GM13976 (cell line): ENCODE results near the gene CYP4F3.
"Not testable (repeated sequence)": the region's sequence is repeated elsewhere in the genome, so short reads cannot be mapped to it uniquely, and the experiment has no call there.

Experiments
- DNase-seq: peaks from one replicate; pipeline ENCODE4 v3.0.0; 2012; ENCODE audit warnings: low spot score
- CTCF ChIP-seq: IDR thresholded peaks from 2 replicates; pipeline ENCODE4 v1.5.1; 2012; ENCODE audit warnings: borderline replicate concordance, mild to moderate bottlenecking; ENCODE audit not compliant: insufficient read depth; ENCODE audit errors: extremely low read depth, missing control alignments, control extremely low read depth
- in situ Hi-C: fragments of 300-500 bp; cut with MboI; formaldehyde crosslinking; loops from one replicate; pipeline ENCODE4 v1.12.0; 2022; ENCODE audit warnings: low sequenced_read_pairs, mixed read lengths, inconsistent platforms; ENCODE audit not compliant: unreplicated experiment

Gene CYP4F3

GRCh38 chr19:15641901-15642491 lies 1.3 kb downstream of the CYP4F3 start:
- no peak for TF ChIP-seq CTCF
- in situ Hi-C loops = loop anchor here (25.0 kb wide), 3 partner anchors 395 to 745 kb away; partner anchors contain the start of genes AP1M1 and FAM32A
- no peak for DNase-seq

DNA sequence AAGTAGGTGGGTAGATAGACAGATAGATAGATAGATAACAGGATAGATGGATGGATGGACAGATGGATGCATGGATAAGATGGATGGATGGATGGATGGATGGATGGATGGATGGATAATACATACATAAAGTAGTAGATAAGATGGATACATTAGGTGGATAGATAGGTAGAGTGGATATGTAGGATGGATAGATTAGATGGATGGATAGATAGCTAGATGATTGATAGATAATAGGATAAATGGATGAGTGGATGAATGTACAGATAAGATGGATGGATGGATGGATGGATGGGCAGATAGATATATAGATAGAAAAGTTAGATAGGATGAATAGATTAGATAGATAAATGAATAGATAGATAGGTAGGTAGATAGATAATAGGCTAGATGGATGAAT lies 2.1 kb downstream of the CYP4F3 start:
- in situ Hi-C loops = loop anchor here (25.0 kb wide), 3 partner anchors 394 to 744 kb away; partner anchors contain the start of genes AP1M1 and FAM32A

GRCh38 chr19:15643387-15643786 lies 2.7 kb downstream of the CYP4F3 start:
- no peak for TF ChIP-seq CTCF
- in situ Hi-C loops = loop anchor here (25.0 kb wide), 3 partner anchors 394 to 744 kb away; partner anchors contain the start of genes AP1M1 and FAM32A
- no peak for DNase-seq

More for the DNA sequence above, 2.1 kb downstream of the CYP4F3 start:
- DNase-seq = no peak
- no peak for TF ChIP-seq CTCF

- in situ Hi-C loops = loop anchor here (25.0 kb wide), 3 partner anchors 393 to 743 kb away; partner anchors contain the start of genes AP1M1 and FAM32A
- no peak for TF ChIP-seq CTCF
Measured at GRCh38 chr19:15644066-15644741, 3.5 kb downstream of the CYP4F3 start.

DNA sequence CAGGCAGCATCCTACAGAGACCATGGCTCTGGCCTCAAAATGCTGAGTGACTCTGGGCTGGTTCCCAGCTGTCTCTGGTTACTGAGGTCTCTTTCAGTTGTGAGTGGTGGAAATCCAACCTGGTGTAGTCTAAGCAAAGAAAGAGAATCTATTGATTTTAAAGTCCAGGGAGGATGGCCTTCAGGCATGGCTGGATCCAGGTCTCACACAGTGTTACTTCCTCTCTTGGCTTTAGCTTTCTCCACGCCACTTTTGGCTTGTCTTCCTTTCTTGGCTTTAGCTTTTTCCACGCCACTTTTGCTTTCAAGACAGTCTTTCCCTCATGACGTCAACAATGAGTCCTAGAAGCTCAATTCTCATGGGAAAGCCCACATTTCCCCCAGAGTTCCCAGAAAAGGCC lies 4.1 kb downstream of the CYP4F3 start:
- TF ChIP-seq CTCF = no peak
- DNase-seq = no peak
- in situ Hi-C loops = loop anchor here (25.0 kb wide), 3 partner anchors 392 to 742 kb away; partner anchors contain the start of genes AP1M1 and FAM32A

More at GRCh38 chr19:15644066-15644741, 3.5 kb downstream of the CYP4F3 start:
- DNase-seq = no peak

DNA sequence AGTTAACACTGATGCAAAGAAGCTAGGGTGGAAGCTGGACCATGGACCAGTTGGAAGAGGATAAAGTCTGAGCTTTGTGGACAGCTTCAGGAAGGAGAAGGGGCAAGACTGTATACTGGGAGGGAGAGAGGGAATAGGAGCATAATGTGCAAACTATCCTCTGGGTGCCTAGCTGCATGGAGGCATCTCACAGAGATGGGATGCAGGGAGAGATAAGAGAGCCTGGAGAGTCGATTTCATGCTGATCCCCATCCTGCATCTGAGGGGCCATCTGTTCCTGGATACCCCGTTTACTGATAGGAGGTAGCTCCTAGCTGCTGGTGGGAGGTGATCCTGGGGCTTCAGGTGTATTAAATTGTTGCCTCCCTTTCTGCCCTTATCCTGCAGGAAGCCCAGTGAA lies 8.8 kb downstream of the CYP4F3 start:
- DNase-seq = no peak
- TF ChIP-seq CTCF = no peak
- in situ Hi-C loops = loop anchor here (25.0 kb wide), 3 partner anchors 388 to 738 kb away; partner anchors contain the start of genes AP1M1 and FAM32A

DNA sequence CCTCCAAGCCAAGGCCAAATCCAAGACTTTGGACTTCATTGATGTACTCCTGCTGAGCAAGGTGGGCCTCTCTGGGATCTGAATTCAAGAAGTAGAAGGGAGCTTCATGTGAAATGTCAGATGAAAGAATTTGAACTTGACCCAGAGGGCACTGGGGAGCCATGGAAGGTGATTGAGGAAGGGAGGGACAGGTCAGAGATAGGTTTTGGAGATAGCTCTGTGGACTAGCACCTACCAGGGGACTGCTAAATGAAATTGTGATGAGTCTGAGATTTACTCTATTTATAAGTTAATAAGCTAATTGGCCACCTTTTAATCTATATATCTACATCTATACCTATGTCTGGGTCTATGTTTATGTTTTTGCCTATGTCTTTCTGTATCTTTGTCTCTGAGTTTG lies 9.4 kb downstream of the CYP4F3 start:
- DNase-seq, in situ Hi-C loops: not testable (repeated sequence)
